NCI-H1436 treated with DMSO at 0.1 percent for 48 hours (cell line): ENCODE measurements around the gene BDKRB2.

Source experiments
- DNase-seq: peaks from one replicate; lab custom pipeline; 2025; lab: John Stamatoyannopoulos, UW

Gene BDKRB2

DNA sequence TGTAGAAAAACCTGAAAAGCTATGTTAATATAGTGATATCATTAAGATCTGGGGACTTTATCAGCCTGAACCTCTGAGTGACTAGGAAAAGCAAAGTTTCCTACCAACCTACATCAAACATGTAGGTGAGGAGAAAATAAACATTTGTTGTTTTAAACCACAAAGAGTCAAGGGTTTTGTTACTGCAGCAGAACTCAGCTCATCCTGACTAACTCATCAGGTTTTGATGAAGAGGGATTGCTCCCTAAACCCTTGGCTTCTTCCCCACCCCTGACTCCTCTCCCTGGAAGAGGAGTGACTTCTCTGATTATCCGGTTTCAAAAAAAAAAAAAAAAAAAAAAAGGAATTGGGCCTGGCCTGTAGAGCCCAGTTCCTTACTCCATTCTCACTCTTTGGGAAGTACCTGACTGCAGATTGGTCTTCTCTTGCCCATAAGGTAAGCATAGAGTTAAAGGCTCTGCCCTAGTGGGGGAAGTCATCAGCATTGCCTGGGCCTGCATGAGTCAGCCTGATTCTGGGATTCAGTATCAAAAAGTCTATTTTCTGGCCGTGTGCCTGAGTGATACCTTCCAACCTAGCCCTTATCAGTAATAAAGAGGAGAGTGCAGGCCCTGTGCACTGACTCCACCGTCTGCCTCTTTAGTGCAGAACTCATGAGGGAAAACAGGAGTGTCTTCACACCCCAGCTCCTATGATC is 68.3 kb downstream of the BDKRB2 start:
- no peak for DNase-seq

- DNase-seq = no peak
Measured at GRCh38 chr14:96273629-96274028, 69.0 kb downstream of the BDKRB2 start.

DNA sequence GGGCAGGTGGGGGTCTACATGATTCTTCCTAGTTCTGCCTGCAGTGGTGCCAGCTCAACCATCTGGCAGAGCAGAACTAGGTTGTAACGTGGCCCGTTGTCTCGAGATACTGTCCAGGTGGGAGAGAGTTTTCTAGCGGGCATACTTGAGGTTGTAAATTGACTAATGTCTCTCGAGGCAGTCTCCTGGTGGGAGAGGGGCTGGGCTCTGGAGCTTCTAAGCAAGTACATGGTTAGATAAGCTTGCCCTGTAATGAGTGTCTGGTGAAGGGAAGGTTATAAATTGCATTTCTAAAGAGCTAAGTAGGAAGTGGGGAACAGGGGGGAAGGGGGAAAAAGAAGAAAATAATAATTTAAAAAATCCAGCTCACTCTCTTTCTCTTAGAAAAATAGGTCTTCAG is 69.5 kb downstream of the BDKRB2 start:
- DNase-seq = no peak

- no peak for DNase-seq
Measured at GRCh38 chr14:96274543-96274942, 69.9 kb downstream of the BDKRB2 start.

DNA sequence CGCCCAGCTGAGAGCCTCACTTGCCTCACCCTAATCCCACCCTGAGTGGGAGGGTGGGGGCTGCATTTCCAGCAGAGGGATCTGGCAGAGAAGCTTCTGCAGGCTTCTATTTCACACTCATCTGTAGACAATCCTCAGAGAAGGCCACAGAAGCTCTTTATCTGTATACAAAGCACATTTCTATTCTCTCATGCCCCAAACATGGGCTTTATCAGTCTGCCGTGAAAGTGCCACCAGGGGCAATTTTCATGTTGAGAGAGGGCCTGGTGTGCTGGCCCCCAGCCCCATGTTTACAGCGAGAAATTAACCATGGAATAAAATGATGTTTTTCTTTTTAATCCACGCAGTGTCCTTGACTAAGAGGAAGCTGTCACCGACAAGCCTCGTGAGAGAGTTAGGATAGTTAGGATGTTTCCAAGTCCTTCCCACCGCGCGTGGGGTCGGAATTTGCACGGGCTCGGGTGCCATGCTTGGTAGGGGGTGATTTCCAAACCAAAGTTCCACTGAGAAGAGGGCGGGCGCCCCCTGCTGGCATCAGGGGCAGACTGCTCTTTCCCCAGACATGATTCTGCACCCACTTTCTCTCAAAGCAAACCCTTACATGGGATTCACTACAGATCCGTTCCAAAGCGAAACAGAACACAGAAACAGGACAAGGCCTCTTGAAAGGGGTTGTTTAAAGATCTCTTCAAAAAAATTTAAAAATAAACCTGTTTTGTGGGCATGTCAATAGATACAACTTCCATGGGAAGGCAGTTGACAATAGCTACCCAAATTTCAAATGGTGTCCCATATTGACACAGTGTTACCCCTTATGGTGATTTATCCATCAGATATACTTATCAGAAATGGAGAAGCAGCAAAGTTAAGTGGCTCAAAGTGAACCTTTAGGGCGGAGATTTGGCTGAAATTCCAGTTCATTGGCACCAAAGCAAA is 70.8 kb downstream of the BDKRB2 start:
- no peak for DNase-seq

DNA sequence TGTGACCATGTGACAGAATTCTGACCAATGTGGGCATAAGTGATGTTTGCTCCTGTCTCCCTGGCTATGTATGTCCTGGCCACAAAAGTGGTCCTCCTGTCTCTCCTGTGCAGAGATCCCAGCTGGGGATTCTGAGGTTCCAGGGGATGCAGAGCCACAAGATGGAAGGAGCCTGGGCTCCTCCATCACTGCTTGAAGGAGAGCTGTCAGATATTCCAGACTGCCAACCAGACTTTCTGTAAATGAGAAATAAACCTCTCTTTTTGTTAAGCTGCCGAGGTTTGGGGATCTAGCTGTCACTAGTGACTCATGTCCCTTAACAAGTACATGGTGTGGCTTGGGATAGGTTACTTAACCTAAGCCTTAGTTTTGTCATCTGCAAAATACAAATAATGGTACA is 73.3 kb downstream of the BDKRB2 start:
- DNase-seq = no peak

DNA sequence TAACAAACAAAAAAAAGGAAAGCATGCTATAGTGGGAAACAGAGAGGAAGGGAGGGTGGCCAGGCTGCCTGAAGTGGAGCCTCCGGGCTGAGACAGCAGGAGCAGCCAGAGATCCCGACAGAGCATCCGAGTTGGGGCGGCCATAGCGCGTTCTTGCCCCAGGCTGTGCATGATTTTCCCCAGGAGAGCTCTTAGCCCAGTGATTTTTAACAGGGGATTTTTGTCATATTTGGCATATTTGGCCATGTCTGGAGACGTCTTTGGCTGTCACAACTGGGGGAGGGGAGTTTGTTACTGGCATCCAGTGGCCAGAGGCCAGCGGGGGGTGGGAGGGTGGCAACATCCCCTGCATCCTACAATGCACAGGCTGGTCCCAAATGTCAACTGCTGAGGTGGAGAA is 74.9 kb downstream of the BDKRB2 start:
- DNase-seq = no peak

DNA sequence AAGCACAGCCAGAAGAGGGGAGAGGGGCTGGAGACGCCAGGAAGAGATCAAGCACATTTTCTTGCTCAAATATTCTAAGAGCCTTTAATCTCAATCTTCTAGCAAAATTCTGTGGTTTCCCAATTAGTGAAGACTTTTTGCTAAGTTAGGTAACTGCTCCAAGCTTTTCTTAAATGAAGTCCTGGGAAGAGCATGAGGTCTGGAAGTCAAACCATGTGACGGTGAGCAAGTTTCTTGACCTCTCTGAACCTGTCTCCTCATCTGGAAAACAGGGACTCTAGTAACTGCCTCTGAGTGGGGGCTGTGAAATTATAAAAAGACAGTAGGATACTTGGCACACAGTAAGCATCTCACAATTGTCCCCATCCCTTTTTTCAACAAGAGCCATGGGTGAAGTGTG is 75.5 kb downstream of the BDKRB2 start:
- no peak for DNase-seq

GRCh38 chr14:96281486-96281885 is 76.8 kb downstream of the BDKRB2 start:
- DNase-seq = no peak

DNA sequence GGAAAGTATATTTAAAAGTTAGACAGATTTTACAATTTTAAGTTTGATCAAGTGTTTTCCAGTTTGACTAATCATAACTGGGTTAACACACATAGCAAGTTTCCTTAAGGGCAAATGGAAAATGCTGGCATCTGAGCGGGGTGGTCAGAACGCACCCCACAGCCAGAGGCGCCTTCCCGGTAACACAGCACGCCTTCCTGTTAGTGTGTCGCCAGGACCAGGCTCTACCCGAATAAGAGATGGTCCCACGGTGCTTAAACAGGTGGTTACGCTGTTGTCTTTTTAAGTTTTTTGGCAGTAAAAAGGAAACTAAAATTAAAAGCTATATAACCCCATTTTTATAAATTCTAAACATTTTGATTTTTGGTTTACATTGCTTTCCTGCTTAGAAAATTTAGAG is 79.4 kb downstream of the BDKRB2 start:
- DNase-seq = no peak

DNA sequence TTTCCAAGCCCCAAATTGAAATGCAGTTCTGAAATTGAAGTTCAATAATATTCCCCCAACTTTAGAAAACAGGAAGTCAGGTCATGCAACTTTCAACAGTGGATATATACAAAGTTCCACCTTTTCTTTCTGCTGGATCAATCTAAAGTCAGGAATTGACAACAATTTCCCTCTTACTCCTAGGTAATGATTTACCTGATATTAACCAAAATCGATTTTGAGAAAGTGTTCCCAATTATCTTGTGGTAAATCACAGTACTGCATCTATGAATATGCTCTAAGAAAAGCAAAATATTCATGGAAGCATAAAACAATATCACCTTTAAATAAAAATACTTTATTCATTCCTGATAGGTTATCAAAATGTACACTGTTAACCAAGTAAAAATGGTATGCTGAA is 79.8 kb downstream of the BDKRB2 start:
- DNase-seq = no peak

DNA sequence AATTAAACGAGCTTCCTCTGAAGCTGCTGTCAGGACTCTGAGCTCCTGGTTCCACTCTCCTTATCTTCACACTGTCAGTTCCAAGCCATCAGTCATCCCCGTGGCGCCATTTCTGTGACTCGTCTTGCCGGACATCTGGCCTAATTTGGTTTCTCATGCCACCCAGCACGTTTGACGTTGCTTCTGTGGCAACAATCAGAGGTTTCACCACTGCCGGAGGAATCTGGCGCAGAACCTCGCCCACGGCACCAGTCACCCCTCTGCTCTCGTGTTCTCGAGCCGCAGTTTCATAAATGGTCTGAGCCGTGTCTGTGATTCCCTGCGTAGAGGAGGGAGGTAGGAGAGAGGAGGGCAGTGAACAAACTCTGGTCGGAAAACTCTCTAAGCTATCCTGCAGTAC is 81.0 kb downstream of the BDKRB2 start:
- DNase-seq = no peak

- no peak for DNase-seq
Measured at GRCh38 chr14:96286251-96286650, 81.6 kb downstream of the BDKRB2 start.

GRCh38 chr14:96287856-96288255 is 83.2 kb downstream of the BDKRB2 start:
- DNase-seq = no peak
